Measurements from ENCODE around the gene ZGPAT. TPM values are rescaled to one million over a fixed set of nuclear protein-coding genes. Genes with fewer than 3 reads are reported as not detected.

The ZGPAT gene
- total and polyA plus RNA-seq, 2 of the 4 experiments (the other 2 are of a cell fraction), result 13.4 to 20.2 TPM

DNA sequence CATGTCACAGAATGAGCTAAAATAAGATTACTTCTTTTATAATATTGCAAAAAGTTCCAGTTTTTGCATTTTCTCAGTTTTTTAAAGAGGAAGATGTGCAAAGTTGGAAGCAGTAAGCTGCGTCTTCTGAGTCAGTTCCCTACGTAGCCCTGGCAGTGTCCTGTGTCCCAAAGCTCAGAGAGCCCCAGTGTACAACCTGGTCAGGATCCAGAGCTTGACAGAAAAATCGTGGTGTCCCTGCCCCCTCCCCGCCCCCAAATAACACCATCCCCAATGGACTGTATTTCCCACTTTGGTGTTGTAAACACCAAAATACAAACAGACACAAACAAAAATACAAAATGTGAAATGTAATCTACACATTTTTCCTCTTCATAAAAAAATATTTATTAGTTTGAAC lies 36.3 kb downstream of the ZGPAT start:
- BruUV-seq (replicated peaks), result no TSS peak
- no peak overlapping the region for H2BK20ac ChIP-seq (ENCODE audit: low read depth, low read length)
- H3K9me3 ChIP-seq (ENCODE audit: control insufficient read depth, insufficient read depth, low read length), result no peaks in the 10 kb centered on the region
- no peak overlapping the region for H2BK15ac ChIP-seq (ENCODE audit: low read depth, low read length)
- TF ChIP-seq, protein P1, sequence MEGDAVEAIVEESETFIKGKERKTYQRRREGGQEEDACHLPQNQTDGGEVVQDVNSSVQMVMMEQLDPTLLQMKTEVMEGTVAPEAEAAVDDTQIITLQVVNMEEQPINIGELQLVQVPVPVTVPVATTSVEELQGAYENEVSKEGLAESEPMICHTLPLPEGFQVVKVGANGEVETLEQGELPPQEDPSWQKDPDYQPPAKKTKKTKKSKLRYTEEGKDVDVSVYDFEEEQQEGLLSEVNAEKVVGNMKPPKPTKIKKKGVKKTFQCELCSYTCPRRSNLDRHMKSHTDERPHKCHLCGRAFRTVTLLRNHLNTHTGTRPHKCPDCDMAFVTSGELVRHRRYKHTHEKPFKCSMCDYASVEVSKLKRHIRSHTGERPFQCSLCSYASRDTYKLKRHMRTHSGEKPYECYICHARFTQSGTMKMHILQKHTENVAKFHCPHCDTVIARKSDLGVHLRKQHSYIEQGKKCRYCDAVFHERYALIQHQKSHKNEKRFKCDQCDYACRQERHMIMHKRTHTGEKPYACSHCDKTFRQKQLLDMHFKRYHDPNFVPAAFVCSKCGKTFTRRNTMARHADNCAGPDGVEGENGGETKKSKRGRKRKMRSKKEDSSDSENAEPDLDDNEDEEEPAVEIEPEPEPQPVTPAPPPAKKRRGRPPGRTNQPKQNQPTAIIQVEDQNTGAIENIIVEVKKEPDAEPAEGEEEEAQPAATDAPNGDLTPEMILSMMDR (conservative IDR thresholded peaks at IDR 0.05; ENCODE audit: low read depth, low read length), result no peak
- no peak for TF ChIP-seq BHLHE40 (IDR thresholded peaks at IDR 0.05; ENCODE audit: low read depth, low read length)
- no peak for TF ChIP-seq CEBPB (IDR thresholded peaks at IDR 0.05; ENCODE audit: low read depth, low read length)
- TF ChIP-seq, protein P2, sequence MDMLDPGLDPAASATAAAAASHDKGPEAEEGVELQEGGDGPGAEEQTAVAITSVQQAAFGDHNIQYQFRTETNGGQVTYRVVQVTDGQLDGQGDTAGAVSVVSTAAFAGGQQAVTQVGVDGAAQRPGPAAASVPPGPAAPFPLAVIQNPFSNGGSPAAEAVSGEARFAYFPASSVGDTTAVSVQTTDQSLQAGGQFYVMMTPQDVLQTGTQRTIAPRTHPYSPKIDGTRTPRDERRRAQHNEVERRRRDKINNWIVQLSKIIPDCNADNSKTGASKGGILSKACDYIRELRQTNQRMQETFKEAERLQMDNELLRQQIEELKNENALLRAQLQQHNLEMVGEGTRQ (IDR thresholded peaks at IDR 0.05; ENCODE audit: low read depth, low read length), result no peak
- TF ChIP-seq RFX5 (IDR thresholded peaks at IDR 0.05; ENCODE audit: low read depth, low read length), result no peak
- no peak for TF ChIP-seq FOS (IDR thresholded peaks at IDR 0.05; ENCODE audit: low read depth, low read length)
- TF ChIP-seq MAFK (IDR thresholded peaks at IDR 0.05; ENCODE audit: low read depth, low read length), result no peak
- TF ChIP-seq RAD21 (IDR thresholded peaks at IDR 0.05; ENCODE audit: low read length), result no peak
- TF ChIP-seq RCOR1 (IDR thresholded peaks at IDR 0.05; ENCODE audit: insufficient replicate concordance, low read length), result no peak
- TF ChIP-seq NFE2L2 (IDR thresholded peaks at IDR 0.05; ENCODE audit: low read depth, low read length), result no peak
- TF ChIP-seq CHD1 (IDR thresholded peaks at IDR 0.05; ENCODE audit: low read depth, low read length), result no peak
- no peak for TF ChIP-seq MXI1 (IDR thresholded peaks at IDR 0.05; ENCODE audit: borderline replicate concordance, low read depth, low read length)
- no peak for TF ChIP-seq SMC3 (IDR thresholded peaks at IDR 0.05; ENCODE audit: low read depth, low read length)
- H3K4me3 ChIP-seq (ENCODE audit: insufficient read depth, low read depth, low read length), result no peak overlapping the region
- intact Hi-C loops (cut with micrococcal nuclease), result no loop called here
- H3K4me1 ChIP-seq (ENCODE audit: control insufficient read depth, insufficient read depth, low read length), result peaks cover 6% of the 10 kb centered on the region
- no peak overlapping the region for H4K8ac ChIP-seq (ENCODE audit: low read depth in 2 of 2, low read length in 2 of 2)
- CTCF ChIA-PET, result no interaction called here
- WGBS, 2 experiments (ENCODE audit: extremely low coverage in 2 of 2, insufficient read length in 1 of 2), result 66% methylated on average over 3 of the region's 4 CpGs; no CpG with 5 or more reads in 1 of the 2 experiments
- dilution Hi-C loops (cut with HindIII; ENCODE audit: low sequenced_read_pairs, unreplicated experiment), result no loop called here
- no peak overlapping the region for H2AK5ac ChIP-seq (ENCODE audit: low read depth, low read length)
- POLR2A ChIA-PET (ENCODE audit: unreplicated experiment), result interaction anchor here (0.7 kb wide), 1 partner anchor 86 kb away, joined by 3 read pairs; the partner anchor contains the start of gene RTEL1
- in situ Hi-C loops (cut with MboI; ENCODE audit: low sequenced_read_pairs), result no loop called here
- H3K14ac ChIP-seq (replicated peaks; ENCODE audit: low read depth, low read length), result no peak overlapping the region
- peaks cover 30% of the 10 kb centered on the region; the same call in 1 of the 2 replicates for H3K36me3 ChIP-seq (ENCODE audit: control insufficient read depth, insufficient read depth, low read length)
- no peak overlapping the region for H2BK120ac ChIP-seq (ENCODE audit: low read depth, low read length)
- H3K4me2 ChIP-seq (ENCODE audit: low read depth, low read length), result no peak overlapping the region
- H3K23ac ChIP-seq (ENCODE audit: low read depth, low read length), result no peak overlapping the region
- no peak overlapping the region for H3K56ac ChIP-seq (ENCODE audit: extremely low read depth, insufficient read depth, low read length)
- ATAC-seq (ENCODE audit: low read depth), result no peak
- DNase-seq, result no peak
- no peak overlapping the region for H2AK9ac ChIP-seq (replicated peaks; ENCODE audit: low read depth, low read length, poor library complexity)
- peaks cover 4 to 9% of the 10 kb centered on the region in 2 experiments; a peak in 2 of 4 replicates for H3K79me1 ChIP-seq (ENCODE audit: low read depth in 1 of 2, low read length in 2 of 2)
- no peak overlapping the region for H3K4ac ChIP-seq (ENCODE audit: low read depth, low read length)
- no peak overlapping the region for H4K5ac ChIP-seq (ENCODE audit: low read depth, low read length)
- H3K18ac ChIP-seq (ENCODE audit: low read depth, low read length), result no peak overlapping the region
- H3K27me3 ChIP-seq (ENCODE audit: control insufficient read depth, insufficient read depth, low read length), result no peaks in the 10 kb centered on the region
- no peak overlapping the region for H2BK5ac ChIP-seq (ENCODE audit: low read depth, low read length, poor library complexity, severe bottlenecking)
- no peak overlapping the region for H2AFZ ChIP-seq (replicated peaks; ENCODE audit: low read length, poor library complexity)
- H4K91ac ChIP-seq (ENCODE audit: insufficient read depth, low read depth, low read length), result no peak overlapping the region
- peaks cover 11% of the 10 kb centered on the region for H4K20me1 ChIP-seq (ENCODE audit: insufficient read depth, low read length)
- no peaks in the 10 kb centered on the region for H3K9me1 ChIP-seq (ENCODE audit: insufficient read depth, low read length)
- no peak overlapping the region for H3K9ac ChIP-seq (ENCODE audit: low read depth, low read length)
- no peak overlapping the region for H3K27ac ChIP-seq (ENCODE audit: insufficient read depth, low read length)

Data from IMR-90 (cell line).